ENCODE results near the gene MYO5B. TPM values are rescaled to one million over a fixed set of nuclear protein-coding genes. Genes with fewer than 3 reads are reported as not detected.

The MYO5B gene
- polyA plus RNA-seq, 2 of the 4 experiments (the other 2 are of a cell fraction), result 6.4 to 18.4 TPM

- ATAC-seq (no peak), DNase-seq (ENCODE audit: low read depth in 1 of 2, low spot score in 1 of 2) (no peak), FAIRE-seq (no peak)
- Histone ChIP-seq H3K27ac (no peak overlapping the region), H3K4me3 (no peak overlapping the region), H3K4me1 (no peaks in the 10 kb centered on the region), H3K4me2 (no peak overlapping the region), H3K9me3 (no peaks in the 10 kb centered on the region)
- POLR2A ChIA-PET, result no interaction called here
- 94% methylated on average over 3 of the region's 3 CpGs for WGBS (ENCODE audit: missing lambda C conversion rate)
- no peak for TF ChIP-seq ZFP36 (IDR thresholded peaks at IDR 0.05; ENCODE audit: borderline replicate concordance, partially characterized antibody)
- no peak for TF ChIP-seq BCL3 (IDR thresholded peaks at IDR 0.05)
- TF ChIP-seq RARB (CRISPR knock-in tag; IDR thresholded peaks at IDR 0.05), result no peak
- TF ChIP-seq MAFK (IDR thresholded peaks at IDR 0.05; ENCODE audit: partially characterized antibody), result no peak
- TF ChIP-seq MAZ (IDR thresholded peaks at IDR 0.05; ENCODE audit: borderline replicate concordance, low read depth, low read length), result no peak
- TF ChIP-seq SMC3 (IDR thresholded peaks at IDR 0.05), result no peak
- no peak for TF ChIP-seq HOXB5 (CRISPR knock-in tag; IDR thresholded peaks at IDR 0.05)
- no peak for TF ChIP-seq CEBPB (IDR thresholded peaks at IDR 0.05)
- no peak for TF ChIP-seq BHLHE40 (IDR thresholded peaks at IDR 0.05; ENCODE audit: low read depth, low read length)
- no peak for TF ChIP-seq EP300 (IDR thresholded peaks at IDR 0.05)
- CTCF ChIA-PET, result interaction anchor here (0.6 to 0.8 kb wide), 2 partner anchors 11 to 448 kb away, joined by 3 to 4 read pairs; no protein-coding TSS in a partner anchor
Measured at GRCh38 chr18:50022985-50023384, 172.0 kb downstream of the MYO5B start.

- Histone ChIP-seq H3K9me3 (no peaks in the 10 kb centered on the region), H3K4me1 (no peaks in the 10 kb centered on the region), H3K27ac (no peak overlapping the region), H3K4me2 (no peak overlapping the region), H3K4me3 (no peak overlapping the region)
- ChIA-PET POLR2A (no interaction called here), CTCF (no interaction called here)
- no peak for TF ChIP-seq KDM1A (IDR thresholded peaks at IDR 0.05; ENCODE audit: low read depth)
- no peak for DNase-seq (ENCODE audit: low read depth in 1 of 2, low spot score in 1 of 2)
- FAIRE-seq, result no peak
- ATAC-seq, result no peak
- WGBS (ENCODE audit: missing lambda C conversion rate), result 54% methylated on average over 4 of the region's 4 CpGs
Measured at GRCh38 chr18:50014606-50015005, 180.3 kb downstream of the MYO5B start.

GRCh38 chr18:50013363-50014138, 181.4 kb downstream of the MYO5B start:
- CTCF ChIA-PET, result interaction anchor here (0.6 kb wide), 1 partner anchor 504 kb away, joined by 4 read pairs; no protein-coding TSS in a partner anchor
- TF ChIP-seq USF2 (IDR thresholded peaks at IDR 0.05), result no peak
- no peak for TF ChIP-seq HDAC2 (IDR thresholded peaks at IDR 0.05)
- no peak for TF ChIP-seq SMC3 (IDR thresholded peaks at IDR 0.05)
- no peak for TF ChIP-seq NR3C1 (IDR thresholded peaks at IDR 0.05)
- no peak for TF ChIP-seq BCL3 (IDR thresholded peaks at IDR 0.05)
- TF ChIP-seq ZC3H11A (IDR thresholded peaks at IDR 0.05), result no peak
- TF ChIP-seq ESRRA (IDR thresholded peaks at IDR 0.05; ENCODE audit: borderline replicate concordance, low read length), result no peak
- TF ChIP-seq POLR2A (IDR thresholded peaks at IDR 0.05; ENCODE audit: low read length), result no peak
- TF ChIP-seq MAZ (IDR thresholded peaks at IDR 0.05; ENCODE audit: borderline replicate concordance, low read depth, low read length), result no peak
- no peak for TF ChIP-seq MYC (IDR thresholded peaks at IDR 0.05; ENCODE audit: borderline replicate concordance, low read length)
- no peak for TF ChIP-seq MAX (IDR thresholded peaks at IDR 0.05)
- TF ChIP-seq MAFK (IDR thresholded peaks at IDR 0.05; ENCODE audit: partially characterized antibody), result no peak
- TF ChIP-seq REST (IDR thresholded peaks at IDR 0.05), result no peak
- TF ChIP-seq TFCP2L1 (CRISPR knock-in tag; IDR thresholded peaks at IDR 0.05), result no peak
- TF ChIP-seq EHF (CRISPR knock-in tag; IDR thresholded peaks at IDR 0.05), result no peak
- TF ChIP-seq CTCF (IDR thresholded peaks at IDR 0.05), result no peak
- TF ChIP-seq E2F6 (IDR thresholded peaks at IDR 0.05; ENCODE audit: borderline replicate concordance, low read depth), result no peak

More at GRCh38 chr18:50013363-50014138, 181.4 kb downstream of the MYO5B start:
- POLR2A ChIA-PET, result no interaction called here
- Histone ChIP-seq H3K4me2 (no peak overlapping the region), H3K9me3 (no peaks in the 10 kb centered on the region), H3K4me3 (no peak overlapping the region), H3K4me1 (no peaks in the 10 kb centered on the region), H3K27ac (no peak overlapping the region)
- 30% methylated on average over 8 of the region's 8 CpGs for WGBS (ENCODE audit: missing lambda C conversion rate)
- DNase-seq (ENCODE audit: low read depth in 1 of 2, low spot score in 1 of 2) (no peak), FAIRE-seq (no peak), ATAC-seq (no peak)

Measured in A549 (cell line).